ENCODE results near the gene SPATA3. TPM values are rescaled to one million over a fixed set of nuclear protein-coding genes. Genes with fewer than 3 reads are reported as not detected.
A peak's percentile ranks its signal among the peaks of the same experiment; 100 is the strongest.

SPATA3 gene
- total and polyA plus RNA-seq, 2 of the 8 experiments (the other 6 are each of a cell fraction or from before 2014, with no cell fraction given) = not detected

- H2BK12ac ChIP-seq (ENCODE audit: low read depth, low read length) = no peak overlapping the region
- H3K56ac ChIP-seq (replicated peaks; ENCODE audit: insufficient read length, low read depth, low read length) = no peak overlapping the region
- H3K4me1 ChIP-seq (replicated peaks in 1 of 4; ENCODE audit: control insufficient read depth in 3 of 4, insufficient read depth in 4 of 4, low read length in 3 of 4) = no peaks in the 10 kb centered on the region; a peak in 2 of 7 replicates
- CTCF ChIA-PET (ENCODE audit: partially characterized antibody) = interaction anchor here (1.0 to 2.1 kb wide), 9 partner anchors 19 to 179 kb away, joined by 3 to 5 read pairs (median 4); no protein-coding TSS in a partner anchor
- peaks cover 0 to 2% of the 10 kb centered on the region in 2 experiments for H4K20me1 ChIP-seq (replicated peaks in 1 of 2; ENCODE audit: control insufficient read depth in 1 of 2, insufficient read depth in 2 of 2, low read length in 2 of 2)
- no peak overlapping the region for H3K23ac ChIP-seq (ENCODE audit: insufficient read length)
- H2AFZ ChIP-seq (ENCODE audit: low read length) = no peak overlapping the region
- H3K23me2 ChIP-seq (ENCODE audit: low read depth, low read length) = peaks cover 10% of the 10 kb centered on the region; the same call in 1 of the 2 replicates
- H3K36me3 ChIP-seq (ENCODE audit: control insufficient read depth in 2 of 4, insufficient read depth in 4 of 4, low read length in 3 of 4) = no peaks in the 10 kb centered on the region
- no peak overlapping the region for H3K4me2 ChIP-seq (ENCODE audit: insufficient read depth in 1 of 2, low read depth in 2 of 2, low read length in 2 of 2)
- no peaks in the 10 kb centered on the region for H3K79me2 ChIP-seq (ENCODE audit: control insufficient read depth in 1 of 2, insufficient read depth in 2 of 2, low read length in 2 of 2)
- H2BK15ac ChIP-seq (ENCODE audit: low read length) = no peak overlapping the region
- FAIRE-seq = no peak
- no peak overlapping the region for H3K9ac ChIP-seq (replicated peaks in 1 of 4; ENCODE audit: extremely low read depth in 1 of 4, low read depth in 3 of 4, low read length in 3 of 4)
- no peak overlapping the region for H4K91ac ChIP-seq (replicated peaks; ENCODE audit: insufficient read length, low read length)
- H3K18ac ChIP-seq (ENCODE audit: extremely low read depth, low read length) = no peak overlapping the region
- 87% methylated on average over 2 of the region's 2 CpGs; no CpG with 5 or more reads in 1 of the 2 experiments for WGBS, 2 experiments (ENCODE audit: extremely low coverage in 1 of 2, insufficient coverage in 1 of 2, insufficient read length in 1 of 2, insufficient replicate concordance in 2 of 2, low coverage in 1 of 2, low lambda C conversion rate in 2 of 2, missing lambda C conversion rate in 1 of 2)
- no peak for DNase-seq (ENCODE audit: low read depth in 1 of 2, low spot score in 2 of 2)
- H4K8ac ChIP-seq (ENCODE audit: extremely low read depth, insufficient read depth, low read length) = no peak overlapping the region
- no peak overlapping the region for H3K27ac ChIP-seq (ENCODE audit: low read depth, low read length)
- no peak overlapping the region for H3K14ac ChIP-seq (ENCODE audit: insufficient read length)
- no peak overlapping the region for H2BK120ac ChIP-seq (replicated peaks; ENCODE audit: low read depth, low read length)
- no peak overlapping the region for H4K5ac ChIP-seq (ENCODE audit: insufficient read length, low read depth, low read length)
- H2BK5ac ChIP-seq (ENCODE audit: low read depth, low read length) = no peak overlapping the region
- peaks cover 0 to 6% (median 3%) of the 10 kb centered on the region in 4 experiments; a peak in 3 of 7 replicates for H3K27me3 ChIP-seq (replicated peaks in 1 of 4; ENCODE audit: control insufficient read depth in 3 of 4, extremely low read depth in 1 of 4, insufficient read depth in 3 of 4, low read length in 3 of 4)
- POLR2A ChIA-PET (ENCODE audit: partially characterized antibody) = no interaction called here
- no peak overlapping the region for H3K4me3 ChIP-seq (ENCODE audit: extremely low read depth in 1 of 4, insufficient read depth in 2 of 4, low read depth in 3 of 4, low read length in 4 of 4)
- H2AK5ac ChIP-seq (ENCODE audit: low read depth, low read length) = 0 out of 2 replicates have a peak overlapping the region, but pooled peaks have one; percentile 53
- no peak overlapping the region for H2BK20ac ChIP-seq (ENCODE audit: low read length)
- H3K9me3 ChIP-seq (ENCODE audit: insufficient read depth in 2 of 2, low read depth in 1 of 2, low read length in 1 of 2) = peaks cover 3% of the 10 kb centered on the region in 2 experiments; a peak in 1 of 4 replicates
- H3K79me1 ChIP-seq (ENCODE audit: low read depth, low read length) = no peaks in the 10 kb centered on the region
- no peak overlapping the region for H3K4ac ChIP-seq (replicated peaks; ENCODE audit: insufficient read length, low read depth, low read length)
- no peak for TF ChIP-seq ASH2L (IDR thresholded peaks at IDR 0.05; ENCODE audit: low read length)
- TF ChIP-seq HDAC6 (IDR thresholded peaks at IDR 0.05; ENCODE audit: low read depth, low read length) = no peak
- no peak for TF ChIP-seq SP4 (IDR thresholded peaks at IDR 0.05; ENCODE audit: low read length)
- TF ChIP-seq NRF1 (IDR thresholded peaks at IDR 0.05; ENCODE audit: low read depth, low read length) = no peak
- TF ChIP-seq POU5F1 (IDR thresholded peaks at IDR 0.05; ENCODE audit: low read depth, low read length) = no peak
- TF ChIP-seq BRCA1 (IDR thresholded peaks at IDR 0.05; ENCODE audit: low read depth, low read length) = no peak
- no peak for TF ChIP-seq TBP (IDR thresholded peaks at IDR 0.05; ENCODE audit: low read depth, low read length)
- TF ChIP-seq, protein P1, sequence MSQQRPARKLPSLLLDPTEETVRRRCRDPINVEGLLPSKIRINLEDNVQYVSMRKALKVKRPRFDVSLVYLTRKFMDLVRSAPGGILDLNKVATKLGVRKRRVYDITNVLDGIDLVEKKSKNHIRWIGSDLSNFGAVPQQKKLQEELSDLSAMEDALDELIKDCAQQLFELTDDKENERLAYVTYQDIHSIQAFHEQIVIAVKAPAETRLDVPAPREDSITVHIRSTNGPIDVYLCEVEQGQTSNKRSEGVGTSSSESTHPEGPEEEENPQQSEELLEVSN (IDR thresholded peaks at IDR 0.05) = no peak
- no peak for TF ChIP-seq EP300 (IDR thresholded peaks at IDR 0.05; ENCODE audit: borderline replicate concordance in 1 of 2, low read depth in 2 of 2, low read length in 2 of 2)
- TF ChIP-seq SIRT6 (IDR thresholded peaks at IDR 0.05; ENCODE audit: low read length) = no peak
- TF ChIP-seq CBX8 (IDR thresholded peaks at IDR 0.05; ENCODE audit: borderline replicate concordance, low read depth, low read length) = no peak
- no peak for TF ChIP-seq SUZ12 (IDR thresholded peaks at IDR 0.05; ENCODE audit: low read length)
- TF ChIP-seq RNF2 (IDR thresholded peaks at IDR 0.05; ENCODE audit: borderline replicate concordance, low read depth, low read length, missing control alignments, poor library complexity, severe bottlenecking) = no peak
- no peak for TF ChIP-seq NANOG (IDR thresholded peaks at IDR 0.05; ENCODE audit: insufficient read depth, low read depth, low read length, poor library complexity, severe bottlenecking)
Measured at GRCh38 chr2:231003186-231003585, 7.3 kb downstream of the SPATA3 start.
